Measurements from ENCODE around the gene ABHD1.

ABHD1 gene

DNA sequence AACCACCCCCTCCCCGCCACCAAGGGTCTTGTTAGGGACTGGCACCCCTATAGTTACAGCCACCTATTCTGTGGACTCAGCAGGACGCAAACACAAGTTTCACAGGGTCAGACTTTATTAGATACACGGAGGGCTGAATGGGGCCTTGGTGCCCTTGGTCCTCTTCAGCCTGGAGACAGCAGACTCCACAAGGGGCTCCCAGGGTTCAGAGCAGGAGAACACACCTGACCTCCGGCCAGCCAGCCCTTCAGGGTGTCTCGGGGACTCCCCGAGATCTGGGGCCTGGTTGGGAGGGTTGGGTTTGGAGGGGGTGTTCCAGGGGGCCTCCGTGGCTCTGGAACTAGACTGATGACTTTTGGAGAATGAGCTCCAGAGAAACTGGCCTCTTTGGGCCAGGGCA is 13.1 kb downstream of the ABHD1 start:
- DNase-seq (ENCODE audit: low read depth), result no peak

DNA sequence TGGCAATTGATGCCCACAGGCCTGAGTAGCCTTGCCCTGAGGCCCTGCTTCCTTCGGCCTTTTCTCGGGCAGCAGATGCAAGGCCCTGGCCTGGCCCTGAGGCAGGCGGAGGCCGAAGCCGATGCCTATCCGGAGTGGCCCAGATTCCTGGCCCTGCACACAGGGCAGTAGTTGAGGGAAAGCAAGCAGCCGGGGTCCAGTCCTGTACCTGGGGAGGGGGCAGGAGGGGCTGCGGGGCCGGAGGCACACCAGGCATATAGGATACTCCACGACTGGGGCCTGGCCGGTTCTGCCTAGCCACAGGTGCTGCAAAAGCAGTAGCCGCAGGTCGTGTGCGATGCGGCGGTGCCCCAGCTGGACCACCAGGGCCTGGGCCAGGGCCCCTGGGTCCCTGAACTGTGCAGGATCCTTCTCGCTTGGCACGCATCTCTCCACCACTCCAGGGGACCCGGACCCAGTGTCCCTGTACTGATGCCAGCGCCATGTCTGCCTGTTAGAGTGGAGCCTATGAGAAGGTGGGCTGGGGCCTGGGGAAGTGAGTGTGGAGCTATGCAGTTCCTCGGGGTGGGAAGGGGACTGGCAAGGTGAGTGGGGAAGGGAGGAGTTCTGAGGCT is 13.8 kb downstream of the ABHD1 start:
- DNase-seq (ENCODE audit: low read depth), result no peak

DNA sequence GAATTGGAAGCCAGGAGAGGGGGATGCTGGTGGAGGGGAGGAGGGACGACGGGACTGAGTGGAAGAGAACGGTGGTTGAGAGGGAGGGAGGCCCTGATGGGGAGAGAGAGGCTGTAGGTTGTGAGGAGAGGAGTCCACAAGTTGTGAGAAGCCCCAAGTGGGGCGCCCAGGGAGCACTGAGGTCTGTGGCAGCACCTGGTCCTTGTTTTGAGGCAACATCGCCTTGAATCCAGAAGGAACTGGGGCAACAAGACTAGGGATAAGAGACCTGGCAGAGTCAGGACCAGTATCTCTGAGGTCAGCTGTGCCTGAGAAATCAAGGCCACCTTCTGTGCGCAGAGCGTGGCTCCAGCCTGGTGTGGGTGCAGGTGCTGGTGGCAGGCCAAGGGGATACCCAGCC is 14.5 kb downstream of the ABHD1 start:
- no peak for DNase-seq (ENCODE audit: low read depth)

DNA sequence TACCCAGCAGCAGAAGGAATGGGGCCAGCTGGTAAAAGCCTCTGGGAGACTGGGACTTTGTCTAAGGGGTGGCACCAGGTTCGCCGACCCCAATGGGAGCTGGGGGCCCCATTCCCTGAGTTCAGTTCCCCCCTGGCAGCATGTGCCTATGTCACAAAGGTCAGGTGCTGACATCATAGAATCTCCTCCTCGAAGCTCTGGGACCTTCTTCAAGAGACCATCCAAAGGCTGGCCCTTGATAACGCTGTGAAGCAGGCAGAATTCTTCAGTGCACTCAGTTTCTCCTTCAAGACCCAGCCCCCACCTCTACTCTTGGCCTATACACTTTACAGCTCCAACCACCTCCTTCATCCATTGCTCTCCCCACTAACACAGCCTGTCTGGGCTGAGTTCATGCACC is 15.7 kb downstream of the ABHD1 start, which contains the start of gene PRR30:
PRR30 (minus strand) TSS at position 101 of the 400 bp plus-strand sequence. CDS start 1,081 bp downstream, outside the sequence.
- no peak for DNase-seq (ENCODE audit: low read depth)

DNA sequence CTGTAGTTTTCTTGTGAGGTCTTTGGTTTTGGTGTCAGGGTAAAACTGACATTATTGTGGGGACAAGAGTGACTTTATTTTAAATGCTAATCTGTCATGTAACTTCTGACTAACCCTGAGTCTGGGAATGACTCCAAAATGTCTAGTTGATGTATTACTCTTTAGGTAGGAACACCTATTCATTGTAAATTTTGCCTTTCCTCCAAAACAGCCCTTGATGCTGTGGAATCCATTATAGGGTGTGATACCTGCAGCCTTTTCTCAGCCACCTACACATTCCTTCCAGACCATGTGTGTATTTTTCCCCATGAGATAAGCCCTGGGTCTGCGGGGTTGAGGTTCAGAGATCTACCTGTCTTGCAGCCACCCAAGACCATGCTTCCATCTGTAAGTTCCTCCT is 19.7 kb downstream of the ABHD1 start:
- DNase-seq (ENCODE audit: low read depth), result no peak

DNA sequence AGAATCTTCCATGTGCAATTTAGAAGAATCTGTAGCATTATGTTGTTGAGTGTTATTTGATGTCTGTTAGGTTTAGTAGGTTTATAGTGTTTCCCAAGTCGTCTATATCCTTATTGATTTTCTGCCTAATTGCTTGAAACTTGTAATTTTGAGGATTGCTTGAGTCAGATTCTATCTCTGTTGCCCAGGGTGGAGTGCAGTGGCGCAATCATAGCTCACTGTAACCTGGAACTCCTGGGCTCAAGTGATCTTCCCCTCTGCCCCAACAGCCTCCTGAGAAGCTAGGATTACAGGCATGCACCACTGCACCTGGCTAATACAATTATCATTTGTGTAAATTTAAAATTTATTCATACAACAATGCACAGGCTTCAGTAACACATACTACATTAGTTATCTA is 22.1 kb downstream of the ABHD1 start:
- no peak for DNase-seq (ENCODE audit: low read depth)

DNA sequence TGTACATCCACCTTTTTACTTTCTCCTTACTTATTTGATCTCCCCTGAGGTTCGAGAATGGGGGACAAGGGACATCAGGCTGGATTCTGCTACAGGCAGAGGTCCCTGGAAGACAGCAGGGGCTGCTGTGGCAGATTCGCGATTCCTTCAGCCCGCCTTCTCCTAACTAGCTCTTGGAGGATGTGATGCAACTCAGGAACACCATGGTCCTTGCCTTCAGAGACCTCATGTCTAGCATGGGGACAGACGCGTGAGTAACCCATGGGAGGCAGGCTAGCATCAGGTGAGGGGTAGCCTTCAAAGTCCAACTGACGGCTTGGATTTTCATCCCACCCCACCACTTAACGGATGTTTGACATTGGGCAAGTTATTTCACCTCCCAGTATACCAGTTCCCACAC is 24.3 kb downstream of the ABHD1 start:
- no peak for DNase-seq (ENCODE audit: low read depth)

DNA sequence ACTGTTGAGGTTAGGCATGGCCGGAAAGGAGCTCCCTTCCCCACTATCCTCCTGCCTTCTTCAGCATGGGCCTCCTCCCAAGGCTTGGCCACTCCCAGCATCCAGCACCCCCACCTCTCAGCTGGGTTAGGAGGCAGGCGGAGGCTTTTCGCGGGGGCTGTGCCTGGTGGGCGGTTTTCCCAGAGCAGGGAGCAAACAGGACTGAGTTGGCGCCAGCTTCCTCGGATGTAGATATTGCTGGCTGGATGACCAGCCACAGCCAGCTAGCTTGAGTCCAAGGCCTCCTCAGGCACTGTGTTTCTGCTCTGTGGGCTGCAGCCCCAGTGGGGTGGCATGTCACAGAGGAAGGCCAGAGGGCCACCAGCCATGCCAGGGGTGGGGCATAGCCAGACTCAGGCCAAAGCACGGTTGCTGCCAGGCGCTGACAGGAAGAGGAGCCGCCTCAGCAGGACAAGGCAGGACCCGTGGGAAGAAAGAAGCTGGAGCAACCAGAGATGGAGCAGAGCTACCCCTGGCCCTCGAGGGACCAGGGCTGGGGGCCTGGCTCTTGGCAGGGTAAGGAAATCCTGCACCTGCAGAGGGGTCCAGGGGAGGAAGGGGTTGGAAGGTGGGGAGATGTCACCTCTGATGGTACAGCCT is 25.3 kb downstream of the ABHD1 start, which contains the start of gene TCF23:
TCF23 (plus strand) TSS at position 204 of the 639 bp plus-strand sequence; CDS start at position 334, 130 bp downstream.
- no peak for DNase-seq (ENCODE audit: low read depth)

DNA sequence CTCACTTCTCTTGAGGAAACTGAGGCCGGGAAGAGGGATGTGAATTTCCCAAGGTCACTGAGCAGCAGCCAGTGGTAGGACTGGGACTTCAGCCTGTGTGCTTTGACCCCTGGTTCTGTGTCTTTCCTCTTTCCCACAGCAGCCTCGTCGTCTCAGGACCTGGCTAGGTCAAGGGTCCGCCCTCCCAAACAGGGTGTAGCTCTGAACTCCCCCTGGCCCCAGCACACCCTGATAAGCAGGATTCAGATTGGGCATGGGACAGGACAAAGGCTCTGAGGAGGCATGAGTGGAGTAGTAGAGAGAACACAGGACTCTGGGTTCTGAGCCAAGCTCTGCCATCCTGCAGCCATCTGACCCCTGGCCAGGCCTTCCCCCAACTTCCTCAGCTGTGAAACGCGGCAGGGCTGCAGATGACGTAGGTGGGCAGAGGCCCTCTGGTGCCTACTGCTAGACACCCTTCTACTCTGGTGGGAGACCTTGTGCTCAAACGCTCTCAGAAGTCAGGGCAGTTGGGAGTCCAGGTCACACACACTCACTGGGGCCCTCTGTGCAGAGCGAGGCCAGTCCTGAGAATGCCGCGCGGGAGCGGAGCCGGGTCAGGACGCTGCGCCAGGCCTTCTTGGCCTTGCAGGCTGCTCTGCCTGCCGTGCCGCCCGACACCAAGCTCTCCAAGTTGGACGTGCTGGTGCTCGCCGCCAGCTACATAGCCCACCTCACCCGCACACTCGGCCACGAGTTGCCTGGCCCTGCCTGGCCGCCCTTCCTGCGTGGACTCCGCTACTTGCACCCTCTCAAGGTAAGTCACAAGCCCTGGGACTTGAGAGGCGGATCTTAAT is 26.2 kb downstream of the ABHD1 start:
- no peak for DNase-seq (ENCODE audit: low read depth)

DNA sequence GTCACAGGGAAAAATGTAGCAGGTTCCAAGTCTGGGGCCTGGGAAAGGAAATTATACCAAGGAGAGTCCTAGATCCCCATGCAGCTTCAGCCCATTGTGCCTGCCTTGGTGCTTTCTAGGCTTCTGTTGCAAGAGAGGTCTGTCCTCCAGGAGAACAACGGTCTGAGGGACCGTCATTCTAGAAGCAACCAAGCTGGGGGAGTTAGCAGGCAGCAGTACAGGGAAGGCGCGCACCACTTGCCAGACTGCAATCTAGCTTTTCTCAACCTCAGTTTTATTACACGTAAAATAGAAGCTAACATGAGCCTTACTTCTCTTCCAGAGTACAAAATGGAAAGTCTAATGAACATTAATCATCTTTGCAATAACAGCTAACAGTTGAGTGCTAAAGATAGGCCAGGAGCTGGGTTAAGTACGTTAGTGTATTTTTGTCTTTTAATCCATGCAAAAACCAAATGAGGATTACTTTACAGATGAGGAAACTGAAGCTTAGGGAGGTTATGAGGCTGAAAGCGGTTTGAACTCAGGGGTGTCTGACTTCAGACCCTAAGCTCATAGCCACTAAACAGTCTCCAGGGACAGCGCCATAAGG is 27.1 kb downstream of the ABHD1 start:
- no peak for DNase-seq (ENCODE audit: low read depth)

DNA sequence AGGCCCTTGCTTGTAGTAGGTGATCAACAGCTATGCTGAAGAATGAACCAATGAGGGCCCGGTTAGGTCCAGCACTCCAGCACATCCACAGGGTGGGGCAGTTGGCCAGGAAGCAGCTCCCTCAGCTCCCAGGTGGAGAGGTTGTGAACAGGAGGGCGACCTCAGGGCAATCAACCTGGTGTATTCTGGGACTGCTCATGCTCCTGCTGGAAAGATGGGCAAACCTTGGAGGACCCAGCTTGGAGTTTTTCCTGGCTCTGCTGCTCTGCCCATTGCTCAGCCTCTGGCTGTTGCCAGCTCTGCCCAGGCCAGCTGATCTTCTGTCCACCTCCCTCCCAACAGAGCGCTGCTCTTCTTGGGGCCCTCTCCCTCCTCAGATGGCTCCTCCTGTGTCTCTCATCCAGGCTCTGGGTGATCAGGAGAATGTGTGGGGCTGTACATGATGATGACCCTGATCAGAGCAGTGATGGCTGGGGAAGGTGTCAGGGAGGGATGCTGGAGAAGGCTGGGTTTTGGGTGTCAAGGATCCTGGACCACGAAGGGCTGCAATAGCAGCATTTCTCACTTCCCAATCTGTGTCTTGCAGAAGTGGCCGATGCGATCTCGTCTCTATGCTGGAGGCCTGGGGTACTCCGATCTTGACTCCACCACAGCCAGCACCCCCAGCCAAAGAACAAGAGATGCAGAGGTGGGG is 28.6 kb downstream of the ABHD1 start:
- DNase-seq (ENCODE audit: low read depth), result no peak

DNA sequence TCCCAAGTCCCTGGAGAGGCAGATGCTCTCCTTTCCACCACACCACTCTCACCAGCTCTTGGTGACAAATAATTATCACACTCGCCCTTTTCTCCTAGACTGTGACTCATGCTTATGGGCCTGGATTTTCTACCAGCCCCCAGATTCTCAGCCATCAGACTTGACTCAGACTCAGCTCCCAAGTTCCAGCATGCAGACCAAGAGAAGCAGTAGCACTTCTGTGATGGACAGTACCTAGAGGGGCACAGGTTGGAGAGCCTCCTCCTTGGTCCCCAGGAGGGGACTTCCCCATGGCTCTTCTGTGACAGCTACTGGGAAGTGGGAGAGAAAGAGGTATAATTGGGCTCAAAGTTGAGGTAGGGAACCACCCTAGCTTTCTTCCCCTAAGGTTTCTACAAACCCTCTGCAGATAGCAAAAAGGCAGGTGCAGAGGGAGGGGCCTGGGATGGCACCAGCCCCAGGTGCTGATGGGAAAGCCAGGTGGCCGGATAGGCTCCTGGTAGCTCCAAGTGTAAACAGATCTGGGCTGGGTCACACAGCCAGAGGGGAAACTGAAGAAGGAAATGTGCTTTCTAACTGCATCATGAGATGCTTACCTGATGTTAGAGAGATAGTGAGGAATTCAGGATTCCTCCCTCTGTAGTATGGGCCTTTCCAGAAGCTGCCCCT is 29.3 kb downstream of the ABHD1 start:
- DNase-seq (ENCODE audit: low read depth), result no peak

DNA sequence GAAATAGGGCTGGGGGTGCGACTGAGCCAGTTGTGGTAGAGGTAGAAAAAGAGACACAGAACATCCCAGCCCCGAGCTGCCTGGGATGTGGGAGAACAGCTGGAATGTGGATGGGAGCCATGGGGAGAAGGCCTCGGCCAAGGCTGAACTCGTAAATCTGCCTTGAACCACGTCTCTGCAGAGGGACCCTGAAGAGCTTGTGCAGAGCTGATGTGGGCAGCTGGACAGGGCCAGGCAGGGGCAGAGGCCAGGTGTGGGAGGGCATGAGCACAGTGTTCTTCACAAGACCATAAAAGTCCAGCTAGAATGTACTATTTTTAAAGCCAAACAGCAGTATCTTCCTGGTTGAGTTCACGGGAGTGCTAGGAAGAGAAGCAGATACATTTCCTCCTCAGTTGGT is 30.9 kb downstream of the ABHD1 start:
- no peak for DNase-seq (ENCODE audit: low read depth)

DNA sequence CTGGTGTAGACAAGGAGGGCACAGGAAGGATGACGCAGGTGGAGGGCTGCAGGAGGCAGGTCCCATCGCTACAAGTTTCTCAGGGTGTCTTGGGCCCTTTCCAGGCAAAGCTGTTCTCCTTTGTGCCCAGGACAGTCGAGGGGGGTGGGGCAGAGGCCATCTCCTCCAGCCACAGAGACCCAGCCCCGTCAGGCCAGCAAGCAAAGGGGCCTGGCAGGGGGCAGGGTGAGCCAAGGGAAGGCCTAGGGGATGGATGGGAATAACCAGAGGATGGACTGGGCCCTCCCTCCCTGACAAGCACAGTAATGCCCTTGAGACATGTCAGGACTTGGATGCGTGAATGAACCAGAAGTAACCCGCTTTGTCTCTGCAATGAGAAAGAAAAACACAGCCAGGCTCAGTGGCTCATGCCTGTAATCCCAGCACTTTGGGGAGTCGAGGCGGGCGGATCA is 31.5 kb downstream of the ABHD1 start:
- no peak for DNase-seq (ENCODE audit: low read depth)

DNA sequence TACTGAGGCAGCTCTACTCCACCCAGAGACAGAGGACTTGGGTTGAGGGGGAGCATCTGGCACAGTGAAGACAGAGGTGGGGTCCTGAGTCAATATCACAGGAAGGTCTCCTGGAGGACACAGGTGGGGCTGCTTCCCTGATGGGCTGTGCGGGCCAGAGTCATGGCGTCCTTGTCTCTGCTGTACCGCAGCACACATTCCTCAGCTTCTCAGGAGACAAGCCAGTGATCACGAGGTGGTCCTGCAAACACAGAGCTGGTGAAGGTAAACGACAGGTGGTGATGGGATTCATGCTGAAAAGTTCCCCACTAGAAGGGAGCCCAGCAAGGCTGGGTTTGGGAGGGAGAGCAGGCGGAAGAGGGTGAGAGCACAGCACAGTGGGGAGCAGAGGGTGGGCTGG is 34.9 kb downstream of the ABHD1 start:
- DNase-seq (ENCODE audit: low read depth), result no peak

DNA sequence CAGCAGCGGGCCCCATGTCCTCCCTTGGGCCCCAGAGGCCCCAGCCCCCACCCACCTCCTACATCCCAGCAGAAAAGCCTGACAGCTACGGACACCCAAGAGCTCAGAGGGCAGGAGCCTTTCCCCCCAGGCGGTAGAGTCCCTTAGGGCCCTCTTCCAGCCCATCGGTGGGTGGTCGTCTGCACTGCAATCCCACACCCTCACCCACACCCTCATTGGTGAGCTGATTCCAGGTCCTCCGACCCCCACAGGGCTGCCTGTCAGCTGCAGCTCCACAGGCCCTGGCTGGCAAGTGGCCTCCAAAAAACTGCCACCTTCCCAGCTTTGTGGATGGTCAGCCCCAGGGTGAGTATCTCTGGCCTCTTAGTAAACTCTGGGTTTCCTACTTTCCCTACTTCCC is 35.7 kb downstream of the ABHD1 start:
- DNase-seq (ENCODE audit: low read depth), result no peak

DNA sequence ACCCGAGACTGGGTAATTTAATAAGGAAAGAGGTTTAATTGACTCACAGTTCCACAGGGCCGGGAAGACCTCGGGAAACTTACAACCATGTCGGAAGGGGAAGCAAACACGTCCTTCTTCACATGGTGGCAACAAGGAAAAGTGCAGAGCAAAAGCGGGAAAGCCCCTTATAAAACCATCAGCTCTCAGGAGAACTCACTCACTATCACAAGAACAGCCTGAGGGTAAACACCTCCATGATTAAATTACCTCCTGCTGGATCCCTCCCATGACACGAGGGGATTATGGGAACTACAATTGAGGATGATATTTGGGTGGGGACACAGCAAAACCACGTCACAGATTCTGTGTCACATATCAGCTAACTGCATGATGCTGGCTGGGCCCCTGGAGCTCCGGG is 36.6 kb downstream of the ABHD1 start:
- DNase-seq (ENCODE audit: low read depth), result no peak

DNA sequence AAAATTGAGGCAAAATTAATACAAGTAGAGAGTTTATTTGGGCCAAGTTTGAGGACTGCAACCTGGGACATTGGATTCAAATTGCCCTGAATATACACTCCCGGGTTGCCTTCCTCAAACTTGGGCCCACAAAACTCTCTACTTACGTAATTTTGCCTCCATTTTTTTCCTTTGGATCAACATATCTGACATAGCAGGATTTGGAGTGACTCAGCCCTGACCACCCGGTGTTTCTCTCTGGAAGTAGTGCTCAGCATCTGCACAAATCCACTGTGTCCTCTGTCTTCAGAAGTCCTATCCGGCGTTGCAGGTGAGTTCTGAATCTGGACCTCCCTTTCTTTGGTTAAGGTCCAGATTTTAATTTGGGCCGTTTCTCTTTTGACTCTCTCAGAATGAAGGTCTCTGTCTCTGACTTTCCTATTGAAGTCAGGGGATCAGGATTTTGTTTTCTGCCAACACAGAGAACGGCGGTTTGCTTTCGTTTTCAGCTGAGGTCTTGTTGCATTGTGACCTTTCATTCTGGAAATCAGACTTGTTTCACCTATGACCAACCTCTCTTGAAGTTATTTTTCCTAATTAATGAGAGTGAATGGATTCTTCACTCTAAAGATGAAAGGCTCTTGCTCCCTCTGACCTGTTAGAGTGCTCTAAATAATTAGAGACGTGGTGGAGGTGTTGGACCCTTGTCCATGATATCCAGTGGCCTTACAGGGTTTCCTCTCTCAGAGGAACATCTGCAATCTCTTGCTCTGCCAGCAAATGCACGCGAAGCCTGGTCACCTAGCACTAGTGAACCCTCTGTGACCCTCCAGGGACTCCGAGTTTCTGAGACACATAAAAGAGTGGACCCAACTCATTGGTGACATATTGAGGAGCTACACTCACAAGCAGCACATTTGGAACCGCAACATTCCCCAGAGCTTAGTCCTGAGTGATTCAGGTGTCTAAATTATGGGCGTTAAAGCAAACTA is 38.8 kb downstream of the ABHD1 start:
- DNase-seq (ENCODE audit: low read depth), result no peak

DNA sequence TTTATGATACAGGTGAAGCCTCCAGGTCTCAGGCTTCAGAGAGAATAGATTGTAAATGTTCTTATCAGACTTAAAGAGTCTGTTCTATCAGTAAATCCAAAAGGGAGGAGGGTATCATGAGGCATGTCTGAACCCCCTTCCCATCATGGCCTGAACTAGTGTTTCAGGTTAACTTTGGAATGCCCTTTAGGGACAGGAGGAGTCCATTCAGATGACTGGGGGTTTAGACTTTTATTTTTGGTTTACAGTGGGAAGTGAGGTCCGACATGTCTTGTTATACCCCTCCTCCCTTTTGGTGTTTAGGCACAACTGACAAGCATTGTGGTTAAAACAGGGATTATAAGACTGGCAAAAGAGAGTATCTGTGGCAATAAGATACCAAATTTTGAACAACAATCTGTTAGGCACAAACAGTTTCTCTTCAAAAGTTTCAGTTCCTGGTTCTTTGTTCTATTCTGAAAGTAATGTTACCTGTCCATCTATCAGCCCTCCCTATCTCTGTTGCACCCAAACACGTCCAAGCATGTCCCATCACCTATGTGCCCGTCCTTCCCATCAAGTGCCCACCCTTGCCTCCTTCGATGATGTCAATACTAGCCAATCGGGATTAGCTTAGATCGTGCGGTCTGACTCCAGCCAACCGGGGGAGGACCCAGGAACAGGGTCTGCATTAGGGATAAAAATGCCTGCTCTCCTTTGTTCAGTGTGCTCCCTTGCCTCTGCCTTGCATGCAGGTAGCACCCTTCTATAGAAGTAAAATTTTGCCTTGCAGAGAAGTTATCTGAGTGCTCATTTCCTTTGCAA is 41.5 kb downstream of the ABHD1 start:
- no peak for DNase-seq (ENCODE audit: low read depth)

All from T-helper 22 cell (primary cell).